Left kidney (tissue), 2 donors: ENCODE measurements around the gene SLC10A6. TPM values are rescaled to one million over a fixed set of nuclear protein-coding genes. Genes with fewer than 3 reads are reported as not detected.

Source experiments
- DNase-seq: peaks from one replicate; pipeline ENCODE4 v3.0.0-alpha.2; 2013
- polyA plus RNA-seq: library from polyadenylated mRNA; unstranded; fragments of 120-200 nt; gene quantifications from one replicate; pipeline ENCODE4 v1.2.1, GENCODE V29; 2013; ENCODE audit not compliant: insufficient read length

SLC10A6 gene
- polyA plus RNA-seq, 1 donor: 0.30 TPM

- DNase-seq: no peak
Observed at GRCh38 chr4:86847571-86847970, 1.6 kb downstream of the SLC10A6 start.

GRCh38 chr4:86846921-86847320 lies 2.3 kb downstream of the SLC10A6 start:
- no peak for DNase-seq

- no peak for DNase-seq
Observed at GRCh38 chr4:86845593-86845992, 3.6 kb downstream of the SLC10A6 start.

- DNase-seq: no peak
Observed at GRCh38 chr4:86841309-86841708, 7.9 kb downstream of the SLC10A6 start.

GRCh38 chr4:86840858-86841257 lies 8.3 kb downstream of the SLC10A6 start:
- no peak for DNase-seq

- no peak for DNase-seq
Observed at GRCh38 chr4:86837691-86838503, 11.3 kb downstream of the SLC10A6 start.

GRCh38 chr4:86835677-86836076 lies 13.5 kb downstream of the SLC10A6 start:
- DNase-seq: no peak

- no peak for DNase-seq
Observed at GRCh38 chr4:86834901-86835300, 14.3 kb downstream of the SLC10A6 start.

- no peak for DNase-seq
Observed at GRCh38 chr4:86833615-86834014, 15.6 kb downstream of the SLC10A6 start.

GRCh38 chr4:86831262-86832130 lies 17.7 kb downstream of the SLC10A6 start:
- no peak for DNase-seq

- DNase-seq: no peak
Observed at GRCh38 chr4:86825511-86825910, 23.7 kb downstream of the SLC10A6 start.

- DNase-seq: no peak
Observed at GRCh38 chr4:86822136-86822535, 27.0 kb downstream of the SLC10A6 start.

- DNase-seq: no peak
Observed at GRCh38 chr4:86821151-86821550, 28.0 kb downstream of the SLC10A6 start.

- DNase-seq: no peak
Observed at GRCh38 chr4:86819561-86819960, 29.6 kb downstream of the SLC10A6 start.

- no peak for DNase-seq
Observed at GRCh38 chr4:86818841-86819240, 30.3 kb downstream of the SLC10A6 start.

- DNase-seq: no peak
Observed at GRCh38 chr4:86818211-86818610, 31.0 kb downstream of the SLC10A6 start.

- DNase-seq: no peak
Observed at GRCh38 chr4:86816501-86817273, 32.5 kb downstream of the SLC10A6 start.

- no peak for DNase-seq
Observed at GRCh38 chr4:86815653-86816052, 33.5 kb downstream of the SLC10A6 start.

- DNase-seq: no peak
Observed at GRCh38 chr4:86810847-86811246, 38.3 kb downstream of the SLC10A6 start.

- DNase-seq: no peak
Observed at GRCh38 chr4:86809809-86810208, 39.4 kb downstream of the SLC10A6 start.

GRCh38 chr4:86791126-86791525 lies 58.1 kb downstream of the SLC10A6 start:
- DNase-seq: no peak

- no peak for DNase-seq
Observed at GRCh38 chr4:86788826-86789225, 60.4 kb downstream of the SLC10A6 start.
